Measurements from ENCODE around the gene METRNL.

DNA sequence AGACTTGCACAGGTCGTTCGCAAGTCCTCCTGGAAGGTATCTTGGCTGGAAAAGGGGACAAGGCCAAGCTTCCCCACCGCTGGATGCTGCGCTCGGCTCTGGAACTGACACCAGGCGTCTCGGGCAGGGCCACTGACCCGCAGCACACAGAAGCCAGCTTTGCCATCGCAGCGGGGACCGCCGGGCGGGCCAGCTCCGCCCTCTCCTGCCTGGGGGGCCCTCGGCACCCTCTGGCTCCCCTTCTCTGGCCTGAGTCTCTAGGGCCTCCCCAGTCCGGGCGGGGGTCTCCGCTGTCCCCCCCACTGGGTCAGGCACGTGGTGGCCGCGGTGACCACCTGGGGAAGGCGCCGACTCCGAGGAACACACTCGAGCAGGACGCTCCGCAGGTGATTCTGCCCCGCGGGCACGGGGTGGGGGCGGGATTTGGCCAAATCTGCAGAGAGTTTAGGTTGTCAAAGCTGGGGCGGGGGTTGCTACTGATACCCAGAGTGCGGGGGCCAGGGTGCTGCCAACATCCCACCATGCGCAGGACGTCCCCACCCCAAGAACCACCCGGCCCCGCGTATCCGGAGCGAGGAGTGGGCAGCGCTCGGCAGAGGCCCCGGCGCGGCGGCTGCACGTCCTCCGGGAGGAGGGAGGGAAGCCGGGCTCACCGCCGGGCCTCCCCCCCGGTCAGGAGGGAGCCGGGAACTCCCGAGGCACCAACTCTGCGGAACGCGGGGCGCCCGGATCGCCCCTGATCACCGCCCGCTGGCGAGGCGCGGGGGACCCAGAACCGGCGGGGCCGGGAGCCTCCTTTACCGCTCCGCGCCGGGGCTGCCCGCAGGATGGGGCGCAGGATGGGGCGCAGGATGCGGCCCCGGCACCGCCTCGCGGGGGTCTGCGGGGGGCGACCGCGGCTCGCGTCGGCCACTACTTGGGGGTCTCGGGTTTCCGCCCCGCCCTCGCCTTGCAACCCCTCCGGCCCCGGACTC, 744 bp upstream of the METRNL start:
- TF ChIP-seq, protein P1, sequence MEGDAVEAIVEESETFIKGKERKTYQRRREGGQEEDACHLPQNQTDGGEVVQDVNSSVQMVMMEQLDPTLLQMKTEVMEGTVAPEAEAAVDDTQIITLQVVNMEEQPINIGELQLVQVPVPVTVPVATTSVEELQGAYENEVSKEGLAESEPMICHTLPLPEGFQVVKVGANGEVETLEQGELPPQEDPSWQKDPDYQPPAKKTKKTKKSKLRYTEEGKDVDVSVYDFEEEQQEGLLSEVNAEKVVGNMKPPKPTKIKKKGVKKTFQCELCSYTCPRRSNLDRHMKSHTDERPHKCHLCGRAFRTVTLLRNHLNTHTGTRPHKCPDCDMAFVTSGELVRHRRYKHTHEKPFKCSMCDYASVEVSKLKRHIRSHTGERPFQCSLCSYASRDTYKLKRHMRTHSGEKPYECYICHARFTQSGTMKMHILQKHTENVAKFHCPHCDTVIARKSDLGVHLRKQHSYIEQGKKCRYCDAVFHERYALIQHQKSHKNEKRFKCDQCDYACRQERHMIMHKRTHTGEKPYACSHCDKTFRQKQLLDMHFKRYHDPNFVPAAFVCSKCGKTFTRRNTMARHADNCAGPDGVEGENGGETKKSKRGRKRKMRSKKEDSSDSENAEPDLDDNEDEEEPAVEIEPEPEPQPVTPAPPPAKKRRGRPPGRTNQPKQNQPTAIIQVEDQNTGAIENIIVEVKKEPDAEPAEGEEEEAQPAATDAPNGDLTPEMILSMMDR (IDR thresholded peaks at IDR 0.05; ENCODE audit: low read length): no peak
- TF ChIP-seq EZH2 (IDR thresholded peaks at IDR 0.05; ENCODE audit: borderline replicate concordance, low read length): no peak

Measured in OCI-LY1 (cell line).